ENCODE data around the gene UBD. TPM values are rescaled to one million over a fixed set of nuclear protein-coding genes. Genes with fewer than 3 reads are reported as not detected.

Gene UBD
- total and polyA plus RNA-seq, 9 of the 15 experiments (the other 6 are each of a cell fraction or from before 2014, with no cell fraction given) = not detected

- Histone ChIP-seq H3K9me3 (replicated peaks; ENCODE audit: control insufficient read depth, insufficient read depth, low read depth, low read length) (no peaks in the 10 kb centered on the region), H3K4me2 (ENCODE audit: insufficient read depth, low read length) (no peak overlapping the region), H3K9me1 (ENCODE audit: control insufficient read depth, insufficient read depth, low read length) (peaks cover 5% of the 10 kb centered on the region), H2AFZ (ENCODE audit: low read depth, low read length) (no peak overlapping the region), H3K4me3 (no peak overlapping the region), H3K27ac (ENCODE audit: extremely low read depth, low read depth, low read length) (no peak overlapping the region), H3K79me2 (ENCODE audit: control insufficient read depth, insufficient read depth, low read length) (no peaks in the 10 kb centered on the region), H4K20me1 (replicated peaks; ENCODE audit: control insufficient read depth, insufficient read depth, low read length) (peaks cover 11% of the 10 kb centered on the region), H3K36me3 (ENCODE audit: control insufficient read depth, insufficient read depth, low read length) (peaks cover 97% of the 10 kb centered on the region), H3K4me1 (replicated peaks in 1 of 2; ENCODE audit: control insufficient read depth in 2 of 2, insufficient read depth in 2 of 2, low read length in 2 of 2) (no peaks in the 10 kb centered on the region; a peak in 2 of 5 replicates), H3K27me3 (ENCODE audit: control insufficient read depth in 2 of 2, insufficient read depth in 2 of 2, low read length in 2 of 2) (no peaks in the 10 kb centered on the region), H3K9ac (ENCODE audit: insufficient read depth in 1 of 2, low read depth in 2 of 2, low read length in 2 of 2) (no peak overlapping the region)
- no peak for ATAC-seq
- CTCF ChIA-PET (ENCODE audit: low intra/inter-chr PET ratio) = no interaction called here
- TF ChIP-seq HDAC2 (IDR thresholded peaks at IDR 0.05) = no peak
- TF ChIP-seq U2AF2 (optimal IDR thresholded peaks at IDR 0.05; ENCODE audit: low read depth, low read length) = no peak
- no peak for TF ChIP-seq ZNF395 (CRISPR knock-in tag; IDR thresholded peaks at IDR 0.05)
- no peak for TF ChIP-seq TAF1 (IDR thresholded peaks at IDR 0.05; ENCODE audit: control insufficient read depth, extremely low read depth, insufficient read depth, low read length, severe bottlenecking)
- TF ChIP-seq NCOR1 (IDR thresholded peaks at IDR 0.05) = no peak
- TF ChIP-seq RBM39 (optimal IDR thresholded peaks at IDR 0.05; ENCODE audit: low read depth, low read length) = no peak
- no peak for TF ChIP-seq ZNF146 (CRISPR knock-in tag; IDR thresholded peaks at IDR 0.05; ENCODE audit: unreplicated experiment)
- DNase-seq (ENCODE audit: extremely low read depth in 1 of 4, low spot score in 3 of 4) = no peak
- BruUV-seq (replicated peaks) = no TSS peak
- no peak for FAIRE-seq
- POLR2A ChIA-PET = interaction anchor here (0.7 to 0.9 kb wide), 3 partner anchors 9 to 40 kb away, joined by 3 read pairs; no protein-coding TSS in a partner anchor
- intact Hi-C loops (cut with micrococcal nuclease) = no loop called here
- in situ Hi-C loops (cut with MboI) = loop anchor here (10.0 kb wide), 1 partner anchor 913 kb away; no protein-coding TSS in a partner anchor
These were observed 48.6 kb upstream of the UBD start for GRCh38 chr6:29608131-29608530.
